ENCODE results near the gene MAN1A1.

GRCh38 chr6:119395192-119395591 is 45.6 kb upstream of the MAN1A1 start:
- TF ChIP-seq CTCF (IDR thresholded peaks at IDR 0.05; ENCODE audit: insufficient read depth, low read length) (no peak), REST (IDR thresholded peaks at IDR 0.05; ENCODE audit: insufficient replicate concordance, low read depth) (no peak), POLR2AphosphoS5 (IDR thresholded peaks at IDR 0.05; ENCODE audit: low read depth) (no peak), GABPA (IDR thresholded peaks at IDR 0.05; ENCODE audit: low read depth) (no peak), SPI1 (IDR thresholded peaks at IDR 0.05; ENCODE audit: borderline replicate concordance, low read depth) (no peak)

Data from HL-60 (cell line).